ENCODE measurements around the gene FBXO3.

FBXO3 gene

DNA sequence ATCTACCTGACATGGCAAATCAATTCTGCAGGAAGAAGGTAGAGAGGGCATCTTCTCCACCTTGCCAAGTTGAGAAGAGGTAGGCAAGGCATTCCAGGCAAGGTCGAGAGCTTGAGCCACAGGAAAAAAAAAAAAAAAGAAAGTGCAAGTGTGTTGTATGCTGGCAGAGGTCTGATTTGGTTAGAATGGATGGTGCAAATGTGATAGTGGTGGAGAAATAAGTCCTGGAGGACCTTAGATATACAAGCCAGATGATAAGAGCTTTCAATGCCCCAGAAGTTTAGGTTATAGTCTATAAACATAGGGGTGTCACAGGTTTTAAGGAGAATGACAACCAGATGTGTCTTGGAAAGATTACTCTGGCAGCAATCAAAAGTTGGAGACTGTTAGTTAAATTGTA, 1.4 kb downstream of the FBXO3 start:
- DNase-seq (ENCODE audit: low read depth in 2 of 2) = no peak

DNA sequence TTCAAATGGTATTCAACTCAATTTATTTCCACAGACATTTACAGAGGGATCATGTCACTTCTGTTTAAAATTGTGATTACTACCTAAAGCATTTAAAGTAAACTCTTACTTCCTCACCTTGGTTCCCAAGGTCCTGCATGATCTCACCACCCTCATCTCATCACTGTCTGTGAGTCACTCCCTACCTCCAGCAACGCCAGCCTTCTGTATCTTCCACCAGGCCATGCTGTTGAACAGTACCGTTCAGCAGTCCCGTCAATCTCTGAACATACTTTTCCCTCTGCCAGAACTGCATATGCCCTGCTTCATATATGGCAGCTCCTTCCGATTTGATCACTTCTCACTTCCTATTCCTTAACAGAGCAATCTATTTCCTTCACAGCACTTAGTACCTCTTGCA, 2.0 kb downstream of the FBXO3 start:
- no peak for DNase-seq (ENCODE audit: low read depth in 2 of 2)

DNA sequence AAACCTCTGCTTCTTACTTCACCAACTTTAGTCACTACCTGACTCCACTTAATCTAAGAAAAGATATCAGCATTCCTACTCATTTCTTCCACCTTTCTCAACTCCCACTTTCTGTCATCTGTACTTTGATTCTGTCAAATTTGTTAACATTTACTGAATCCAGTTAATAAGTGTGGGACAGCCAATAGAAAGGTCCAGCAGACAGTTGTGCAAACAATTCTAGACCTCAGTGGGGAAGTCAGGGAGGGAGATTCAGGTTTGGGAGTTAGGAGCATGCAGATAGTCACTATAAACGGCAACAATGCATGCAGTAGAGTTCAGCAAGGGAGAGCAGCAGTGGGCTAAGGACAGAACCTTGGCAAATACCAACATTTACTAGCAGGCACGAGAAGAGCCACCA, 4.1 kb downstream of the FBXO3 start:
- DNase-seq (ENCODE audit: low read depth in 2 of 2) = no peak

DNA sequence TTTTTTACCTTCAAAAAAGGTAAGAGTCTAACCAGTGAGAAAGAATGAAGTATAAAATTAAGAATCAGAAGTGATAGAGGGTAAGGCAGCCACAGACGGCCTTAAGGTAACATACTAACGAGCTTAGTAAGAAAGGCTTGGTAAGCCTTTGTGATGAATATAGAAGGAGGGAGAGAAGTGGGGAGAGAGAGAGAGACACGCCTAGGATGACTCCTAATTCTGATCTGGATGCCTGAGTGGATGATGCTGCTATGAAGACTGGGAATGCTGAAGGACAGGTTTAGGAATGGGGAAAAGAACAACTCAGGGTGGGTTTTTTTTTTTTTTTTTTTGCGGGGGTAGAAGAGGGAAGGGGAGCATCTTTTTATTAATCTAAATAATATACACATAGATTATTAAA, 4.8 kb downstream of the FBXO3 start:
- DNase-seq (ENCODE audit: low read depth in 2 of 2) = no peak

DNA sequence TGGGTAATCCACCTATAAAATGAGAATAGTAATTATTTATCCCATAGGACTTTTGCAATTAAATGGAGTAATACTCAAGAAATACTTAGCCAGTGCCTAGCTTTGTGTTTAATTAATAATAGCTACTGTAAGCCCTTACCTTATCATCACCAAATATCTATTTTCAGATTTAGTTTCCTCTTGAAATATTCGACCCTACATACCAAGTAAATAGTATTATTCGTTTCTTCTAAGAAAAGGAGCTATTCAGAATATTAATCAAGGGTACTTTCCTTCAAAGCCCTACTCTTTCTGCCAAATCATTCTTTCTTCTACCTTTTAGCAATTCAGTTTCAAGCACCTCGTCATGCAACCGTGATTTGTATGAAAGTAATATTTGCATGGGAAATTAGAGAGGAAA, 6.7 kb downstream of the FBXO3 start:
- no peak for DNase-seq (ENCODE audit: low read depth in 2 of 2)

DNA sequence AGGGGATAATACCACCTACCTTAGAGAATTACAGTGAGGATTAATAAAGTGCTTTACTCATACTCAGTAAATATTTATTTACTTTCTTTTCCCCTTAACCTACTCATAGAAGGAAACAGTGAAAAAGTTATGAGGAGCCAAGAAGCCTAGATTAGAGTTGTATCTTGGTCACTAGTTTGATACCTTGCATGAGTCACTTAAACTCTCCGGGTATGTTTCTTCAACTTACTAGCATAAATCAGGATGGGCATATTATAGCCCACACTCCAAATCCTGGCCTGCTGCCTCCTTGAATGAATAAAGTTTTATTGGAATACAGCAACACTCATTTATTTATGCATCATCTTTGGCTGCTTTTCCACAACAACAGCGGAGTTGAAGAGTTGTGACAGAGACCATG, 8.2 kb downstream of the FBXO3 start:
- DNase-seq (ENCODE audit: low read depth in 2 of 2) = no peak

DNA sequence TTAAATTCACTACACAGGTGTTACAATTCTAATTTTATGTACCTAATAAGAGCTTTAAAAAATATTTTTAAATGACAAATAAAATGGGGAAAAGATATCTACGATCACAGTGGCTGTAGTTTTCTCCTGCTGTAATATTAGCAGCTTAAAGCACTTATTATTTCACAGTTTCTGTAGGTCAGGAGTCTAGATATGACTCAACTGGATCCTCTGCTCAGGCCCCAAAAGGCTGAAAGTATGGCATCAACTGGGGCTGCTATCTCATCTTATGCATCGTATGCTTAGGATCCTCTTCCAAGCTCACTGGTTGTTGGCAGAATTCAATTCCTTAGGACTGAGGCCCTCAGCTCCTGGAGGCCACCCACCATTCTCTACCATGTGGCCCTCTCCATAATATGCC, 12.8 kb downstream of the FBXO3 start:
- no peak for DNase-seq (ENCODE audit: low read depth in 2 of 2)

DNA sequence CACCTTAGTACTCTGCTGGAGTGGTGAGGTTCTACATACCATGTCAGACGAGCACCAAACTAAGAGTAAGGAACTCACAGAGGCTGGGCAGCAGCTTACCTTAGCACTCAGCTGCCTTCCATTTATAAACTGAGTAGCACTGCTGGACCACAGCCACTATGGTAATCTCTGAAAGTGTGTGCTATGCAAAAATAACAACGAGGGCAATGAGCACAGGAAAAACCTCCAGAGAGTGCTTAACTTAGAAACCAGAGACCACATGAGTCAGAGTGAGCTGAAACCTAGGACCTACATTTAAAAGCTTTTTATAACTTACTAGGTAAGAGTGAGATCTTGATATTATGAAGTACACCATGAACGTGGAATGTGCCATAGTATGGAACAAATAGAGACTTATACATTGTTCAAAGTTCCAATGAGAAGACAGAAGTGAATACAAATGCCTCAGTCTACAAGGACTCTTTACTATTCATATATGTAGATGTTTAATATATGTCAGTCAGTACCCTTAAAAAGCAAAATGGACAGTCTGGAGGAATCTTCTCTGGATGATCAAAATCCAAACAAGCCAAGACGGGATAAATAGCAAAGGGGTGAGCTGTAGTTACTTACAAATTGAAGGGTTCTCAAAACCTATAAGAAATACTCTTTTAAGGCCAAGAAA, 20.9 kb downstream of the FBXO3 start:
- DNase-seq (ENCODE audit: low read depth in 2 of 2) = no peak

DNA sequence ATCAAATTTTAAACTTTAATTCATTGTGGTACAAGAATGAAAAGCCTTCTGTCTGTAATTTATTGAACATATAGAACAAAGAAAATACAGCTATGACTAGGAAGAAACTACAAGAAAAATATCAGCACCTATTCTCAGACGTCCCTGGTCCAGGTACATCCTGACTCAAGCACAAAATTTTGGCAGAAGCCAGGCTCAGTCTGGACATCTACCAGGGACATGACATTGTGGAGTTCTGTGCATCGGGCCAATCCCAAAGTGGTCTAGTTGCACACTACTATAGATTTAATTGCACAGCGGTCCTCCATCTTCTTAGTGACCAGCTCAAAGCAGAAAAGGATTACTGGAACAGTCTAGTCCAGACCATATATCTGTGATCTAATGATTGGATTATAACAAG, 22.4 kb downstream of the FBXO3 start:
- DNase-seq (ENCODE audit: low read depth in 2 of 2) = no peak

DNA sequence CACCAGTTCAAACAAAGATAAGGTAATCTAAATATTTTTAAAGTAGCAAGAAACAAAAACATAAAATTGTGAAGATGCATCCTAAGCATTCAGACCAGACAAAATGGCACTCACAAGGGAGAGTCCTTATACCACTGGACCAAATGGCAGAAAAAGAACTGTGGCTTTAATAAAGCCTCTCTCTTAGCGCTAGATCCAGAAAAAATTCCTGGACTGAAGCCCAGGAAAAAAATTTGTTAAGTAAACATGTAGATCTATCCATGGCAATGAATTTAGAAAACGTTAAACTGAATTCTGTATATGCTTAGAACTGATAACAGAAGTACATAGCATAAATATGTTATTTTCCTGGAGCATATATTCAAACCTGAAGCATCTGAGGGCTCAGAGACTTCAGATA, 26.3 kb downstream of the FBXO3 start:
- no peak for DNase-seq (ENCODE audit: low read depth in 2 of 2)

DNA sequence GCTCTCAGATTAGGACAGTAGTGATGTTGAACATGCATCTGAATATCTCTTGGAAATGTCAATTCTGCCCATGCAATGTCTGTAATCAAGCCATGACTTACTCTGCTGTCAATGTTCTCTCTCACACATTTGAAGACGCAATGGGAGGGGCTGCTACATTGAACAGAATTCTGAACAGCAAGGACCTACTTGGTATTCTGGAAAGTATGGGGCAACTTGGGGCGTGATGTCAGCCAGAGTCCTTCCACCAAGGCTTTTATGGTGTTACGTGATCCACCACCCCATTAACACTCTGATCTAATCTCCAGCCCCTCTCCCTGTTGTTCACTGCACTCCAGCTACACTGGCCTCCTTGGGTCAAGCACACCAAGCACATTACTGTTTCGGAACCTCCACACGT, 31.0 kb downstream of the FBXO3 start:
- no peak for DNase-seq (ENCODE audit: low read depth in 2 of 2)

DNA sequence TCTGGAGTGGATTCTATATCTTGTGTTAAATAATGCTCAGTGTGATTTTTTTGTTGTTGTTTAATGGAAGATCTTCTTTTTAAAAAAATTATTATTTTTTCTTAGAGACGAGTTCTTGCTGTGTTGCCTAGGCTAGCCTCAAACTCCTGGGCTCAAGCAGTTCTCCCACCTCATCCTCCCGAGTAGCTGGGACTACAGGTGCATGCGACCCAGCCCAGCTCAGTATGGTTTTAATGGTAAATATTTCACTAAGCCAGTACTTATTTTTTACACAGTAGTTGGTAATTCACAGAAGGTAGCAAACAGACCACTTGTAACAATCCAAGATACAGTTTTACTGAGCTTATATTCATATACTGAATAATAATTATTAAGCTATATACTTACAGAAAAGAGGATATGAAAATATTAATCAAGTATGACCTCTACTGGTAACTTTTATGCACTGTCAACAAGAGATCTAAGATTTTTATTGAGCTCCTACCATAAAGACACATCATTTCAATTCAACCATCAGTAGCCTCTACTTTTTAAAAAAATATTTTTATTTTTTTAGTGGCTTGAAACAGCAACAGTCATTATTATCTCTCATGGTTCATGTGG, 32.0 kb downstream of the FBXO3 start:
- no peak for DNase-seq (ENCODE audit: low read depth in 2 of 2)

DNA sequence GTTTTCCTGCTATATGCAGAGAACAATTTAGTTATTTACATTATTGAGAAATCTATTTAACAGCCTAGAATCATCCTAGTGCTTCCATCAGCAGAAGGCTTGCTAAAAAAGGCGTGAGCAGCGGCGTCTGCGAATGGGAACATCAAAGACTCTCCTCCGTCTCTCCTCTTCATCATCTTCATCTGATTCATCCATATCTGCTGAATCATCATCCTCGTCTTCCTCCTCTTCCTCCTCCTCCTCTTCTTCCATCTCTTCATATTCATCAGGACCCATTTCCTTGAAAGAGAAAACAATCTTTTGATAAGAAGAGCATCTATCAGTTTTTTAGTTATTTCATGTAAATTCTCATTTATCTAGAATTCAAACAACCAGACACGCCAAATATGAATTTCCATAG, 32.5 kb downstream of the FBXO3 start:
- DNase-seq (ENCODE audit: low read depth in 2 of 2) = no peak

DNA sequence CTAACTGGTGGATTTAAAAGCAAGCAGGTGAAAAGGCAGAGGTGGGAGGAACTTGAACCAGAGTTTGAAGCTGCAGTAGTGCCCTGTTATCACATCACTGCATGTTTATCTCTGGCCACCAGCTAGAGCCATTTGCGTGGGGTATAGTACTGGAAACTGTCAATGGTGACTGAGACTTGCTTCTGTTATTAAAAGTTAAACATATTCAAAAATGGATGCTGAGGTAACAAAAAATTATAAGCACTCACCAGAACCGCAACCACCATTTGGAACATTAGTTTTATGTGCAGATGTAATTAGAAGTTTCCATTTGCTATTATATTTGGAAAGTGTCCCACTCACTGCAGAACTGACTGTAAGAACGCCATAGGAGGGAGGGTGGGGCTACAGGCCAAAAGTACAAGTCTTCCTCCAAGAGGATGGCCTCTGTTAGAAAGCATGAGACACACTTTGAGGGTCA, 36.9 kb downstream of the FBXO3 start:
- DNase-seq (ENCODE audit: low read depth in 2 of 2) = no peak

DNA sequence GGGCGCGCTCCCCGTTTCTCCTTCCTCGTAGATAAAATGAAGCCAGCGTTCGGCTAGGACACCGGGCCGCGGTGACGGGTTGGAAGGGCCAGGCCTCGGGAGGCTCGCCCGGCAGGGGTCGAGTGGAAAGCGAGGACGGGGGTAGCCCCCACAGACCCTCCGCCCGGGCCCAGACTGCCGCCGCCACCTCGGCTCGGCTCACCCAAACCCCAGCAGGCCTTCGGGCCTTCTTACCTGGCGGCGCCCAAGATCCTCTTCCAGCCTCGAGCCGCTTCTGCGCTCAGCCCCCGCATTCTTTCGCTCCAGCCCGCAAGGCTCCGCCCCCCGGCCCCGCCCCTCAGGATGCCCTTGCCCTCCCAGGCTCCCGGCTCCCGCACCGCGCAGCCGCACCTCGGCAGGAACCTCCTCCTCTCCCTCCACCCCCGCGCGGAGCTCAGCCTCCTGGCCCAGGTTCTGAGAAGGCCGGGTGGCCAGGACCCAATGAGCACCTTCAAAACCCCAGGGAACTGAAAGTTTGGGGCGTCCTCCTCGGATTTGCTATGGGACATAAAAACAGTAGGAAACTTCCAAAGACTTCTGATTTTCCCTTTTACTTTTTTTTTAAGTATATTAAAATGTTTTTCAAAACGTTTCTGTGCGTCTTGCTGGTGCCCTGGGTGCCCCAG, 38.0 kb downstream of the FBXO3 start, which contains the start of gene CD59:
TSS of gene CD59 (minus strand) at position 276 of the 665 bp plus-strand sequence. CDS start 13,978 bp downstream, outside the sequence.
- DNase-seq (ENCODE audit: low read depth in 2 of 2) = peak; percentile 78 to 85

DNA sequence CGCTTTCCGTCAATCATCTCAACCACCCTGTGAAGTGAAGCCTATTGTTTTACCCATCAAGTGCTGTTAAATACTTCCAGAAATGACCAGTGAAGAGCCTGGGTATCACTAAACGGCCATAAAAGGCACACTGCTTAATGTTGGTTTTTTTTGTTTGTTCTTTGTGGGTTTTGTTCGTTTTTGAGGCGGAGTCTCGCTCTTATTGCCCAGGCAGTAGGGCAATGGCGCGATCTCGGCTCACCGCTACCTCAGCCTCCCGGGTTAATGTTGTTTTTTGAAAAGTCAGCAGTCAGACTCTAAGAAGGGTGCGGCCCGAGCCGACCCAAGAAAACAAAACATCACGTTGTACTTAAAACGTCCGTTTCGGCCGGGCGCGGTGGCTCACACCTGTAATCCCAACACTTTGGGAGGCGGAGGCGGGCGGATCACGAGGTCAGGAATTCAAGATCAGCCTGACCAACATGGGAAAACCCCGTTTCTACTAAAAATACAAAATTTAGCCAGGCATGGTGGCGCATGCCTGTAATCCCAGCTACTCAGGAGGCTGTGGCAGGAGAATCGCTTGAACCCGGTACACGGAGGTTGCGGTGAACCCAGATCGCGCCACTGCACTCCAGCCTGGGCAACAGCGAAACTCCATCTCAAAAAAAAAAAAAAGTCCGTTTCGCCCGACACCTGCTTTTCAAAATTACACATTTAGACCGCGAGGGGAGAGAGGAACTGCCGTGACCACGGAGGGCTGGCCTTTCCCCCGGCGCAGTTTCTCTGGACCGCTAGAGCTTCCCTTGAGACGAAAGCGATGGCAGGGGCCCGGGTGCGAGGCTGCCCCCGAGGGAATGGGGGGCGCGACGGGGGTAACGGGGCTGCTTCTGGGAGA, 38.8 kb downstream of the FBXO3 start:
- no peak for DNase-seq (ENCODE audit: low read depth in 2 of 2)

DNA sequence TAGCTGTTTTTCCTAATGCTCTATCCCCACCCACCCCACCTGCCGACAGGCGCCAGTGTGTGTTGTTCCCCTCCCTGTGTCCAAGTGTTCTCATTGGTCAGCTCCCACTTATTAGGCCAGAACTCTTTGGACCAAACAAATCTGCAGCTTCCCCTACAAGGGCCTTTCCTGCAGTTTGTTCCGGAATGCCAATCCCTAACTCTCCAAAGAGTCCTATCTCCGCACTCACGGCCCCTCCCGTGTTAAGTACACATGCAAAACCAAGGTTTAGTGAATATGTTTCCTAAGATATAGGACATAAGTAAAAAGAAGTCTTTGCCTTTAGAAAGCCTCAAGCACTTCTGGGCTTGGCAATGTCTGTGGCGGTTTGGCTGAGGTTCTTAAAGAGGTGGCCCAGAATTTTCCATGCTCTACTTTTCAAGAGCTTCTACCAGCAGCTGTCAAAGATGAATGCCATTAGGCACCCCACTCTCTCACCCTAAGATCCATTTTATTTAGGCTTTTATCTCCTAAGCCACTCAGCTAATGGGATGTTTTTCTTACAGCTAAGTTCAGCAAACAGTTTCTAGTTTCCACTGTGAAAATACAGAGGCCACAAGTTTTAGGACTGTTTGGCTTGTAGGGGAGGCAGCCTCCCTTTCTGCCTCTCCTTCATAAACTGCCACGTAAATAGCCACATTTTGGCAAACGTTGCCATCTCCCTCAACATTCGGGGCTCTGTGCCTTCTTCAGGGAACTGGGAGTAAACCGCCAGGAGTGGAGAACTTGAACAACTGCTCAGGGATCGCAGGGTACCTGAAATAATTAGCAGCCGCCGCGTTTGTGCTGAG, 39.7 kb downstream of the FBXO3 start:
- no peak for DNase-seq (ENCODE audit: low read depth in 2 of 2)

DNA sequence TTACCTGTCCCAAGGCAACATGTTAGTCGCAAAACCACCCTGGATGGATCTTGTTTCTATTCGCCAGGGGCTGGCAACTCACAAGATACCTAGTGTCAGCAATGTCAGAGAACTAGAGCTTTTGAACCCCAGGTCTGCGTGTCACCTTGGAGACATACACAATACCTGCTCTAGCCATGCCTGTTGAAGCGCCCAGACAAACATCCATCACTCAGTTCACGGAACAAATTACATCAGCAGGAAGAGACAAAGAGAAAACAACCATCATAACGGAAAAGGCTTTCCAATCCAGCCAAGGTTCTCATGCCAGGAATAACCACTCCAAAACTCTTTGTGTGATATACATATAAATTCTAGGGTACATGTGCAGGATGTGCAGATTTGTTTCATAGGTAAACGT, 40.3 kb downstream of the FBXO3 start:
- DNase-seq (ENCODE audit: low read depth in 2 of 2) = no peak

DNA sequence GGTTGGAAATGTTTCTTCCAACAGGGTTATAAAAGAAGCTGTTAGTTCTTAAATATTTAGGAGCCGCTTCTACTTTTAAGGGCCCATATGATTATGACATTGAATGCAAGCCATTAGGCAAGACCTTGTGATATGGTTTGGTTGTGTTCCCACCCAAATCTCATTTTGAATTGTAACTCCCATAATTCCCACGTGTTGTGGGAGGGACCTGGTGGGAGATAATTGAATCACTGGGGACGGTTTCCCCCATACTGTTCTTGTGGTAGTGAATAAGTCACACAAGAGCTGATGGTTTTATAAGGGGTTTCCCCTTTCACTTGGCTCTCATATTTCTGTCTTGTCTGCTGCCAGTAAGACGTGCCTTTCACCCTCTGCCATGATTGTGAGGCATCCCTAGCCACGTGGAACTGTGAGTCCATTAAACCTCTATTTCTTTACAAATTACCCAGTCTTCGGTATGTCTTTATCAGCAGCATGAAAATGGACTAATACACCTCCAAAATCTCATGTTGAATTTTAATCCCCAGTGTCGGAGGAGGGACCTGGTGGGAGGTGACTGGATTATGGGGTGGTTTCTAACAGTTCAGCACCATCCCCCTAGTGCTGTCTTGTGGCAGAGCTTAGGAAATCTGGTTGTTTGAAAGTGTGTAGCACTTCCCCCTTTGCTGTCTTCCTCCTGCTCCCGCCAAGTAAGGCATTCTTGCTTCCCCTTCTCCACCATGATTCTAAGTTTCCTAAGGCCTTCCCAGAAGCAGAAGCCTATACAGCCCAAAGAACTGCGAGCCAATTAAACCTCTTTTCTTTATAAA, 42.4 kb downstream of the FBXO3 start:
- DNase-seq (ENCODE audit: low read depth in 2 of 2) = no peak

DNA sequence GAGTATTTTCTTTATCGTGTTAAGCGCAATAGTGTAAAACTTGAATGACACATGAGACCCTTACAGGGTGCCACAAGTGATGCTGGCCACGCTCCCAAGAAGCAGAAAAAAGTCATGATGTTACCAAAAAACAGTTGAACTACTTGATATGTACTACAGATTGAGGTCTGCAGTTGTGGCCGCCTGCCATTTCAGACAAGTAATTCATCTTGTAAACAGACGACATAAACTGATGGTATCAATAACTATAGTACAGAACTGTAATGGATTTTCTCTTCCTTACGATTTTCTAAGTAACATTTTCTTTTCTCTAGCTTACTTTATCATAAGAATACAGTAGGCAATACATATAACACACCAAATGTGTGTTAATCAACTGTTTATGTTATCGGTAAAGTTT, 43.6 kb downstream of the FBXO3 start:
- no peak for DNase-seq (ENCODE audit: low read depth in 2 of 2)

All from activated CD8-positive, alpha-beta memory T cell treated with anti-CD3 and anti-CD28 coated beads for 4 hours (primary cell).